Small intestine (tissue), 16 donors: ENCODE measurements around the gene RETNLB. TPM values are rescaled to one million over a fixed set of nuclear protein-coding genes. Genes with fewer than 3 reads are reported as not detected.

Source experiments
- DNase-seq, 2 donors: peaks; one replicate each; pipeline versions ENCODE4 v3.0.0 to v3.0.0-alpha.2; 2013
- FAIRE-seq: peaks from 2 replicates; lab custom pipeline; 2012; peaks lifted over from hg19 to GRCh38; lab: Jason Lieb, UNC
- H3K27ac ChIP-seq, 3 donors: one replicate each; pipeline ENCODE4 v1.5.1; 2013; ENCODE audit warnings: low read length in 2 of 3, mild to moderate bottlenecking in 2 of 3, control low read depth in 1 of 3, inconsistent platforms in 1 of 3, low read depth in 1 of 3, moderate library complexity in 1 of 3
- H3K27me3 ChIP-seq, 3 donors: one replicate each; pipeline ENCODE4 v1.6.1; 2013; ENCODE audit warnings: low read length in 3 of 3, inconsistent platforms in 1 of 3; ENCODE audit not compliant: control insufficient read depth in 3 of 3, insufficient read depth in 3 of 3
- H3K36me3 ChIP-seq, 3 donors: one replicate each; pipeline ENCODE4 v1.6.1; 2013; ENCODE audit warnings: low read length in 3 of 3, inconsistent platforms in 1 of 3, low read depth in 1 of 3, mild to moderate bottlenecking in 1 of 3, moderate library complexity in 1 of 3; ENCODE audit not compliant: control insufficient read depth in 3 of 3, insufficient read depth in 2 of 3
- H3K4me1 ChIP-seq, 3 donors: one replicate each; pipeline ENCODE4 v1.6.1; 2013; ENCODE audit warnings: low read length in 2 of 3, inconsistent platforms in 1 of 3, low read depth in 1 of 3, mild to moderate bottlenecking in 1 of 3, moderate library complexity in 1 of 3; ENCODE audit not compliant: control insufficient read depth in 3 of 3, insufficient read depth in 2 of 3
- H3K4me3 ChIP-seq, 3 donors: one replicate each; pipeline ENCODE4 v1.5.1; 2013; ENCODE audit warnings: low read length in 3 of 3, control low read depth in 1 of 3, inconsistent platforms in 1 of 3, low read depth in 1 of 3, mild to moderate bottlenecking in 1 of 3, moderate library complexity in 1 of 3
- H3K9me3 ChIP-seq, 2 donors: one replicate each; pipeline ENCODE4 v1.6.1; 2013; ENCODE audit warnings: low read depth in 1 of 2, low read length in 1 of 2; ENCODE audit not compliant: control insufficient read depth in 2 of 2, insufficient read depth in 1 of 2
- WGBS, 3 donors: extraction: QIAGEN DNeasy Blood & Tissue Kit; methylation state at CpG; one replicate each; pipeline ENCODE4 v1.1.7; 2013; 5-methylcytosine and 5-hydroxymethylcytosine counted together
- long read RNA-seq, 10 donors: transcript quantifications; one replicate each; lab custom pipeline, GENCODE V29; 2026
- polyA plus RNA-seq, 4 donors: library from polyadenylated mRNA; stranded (reverse) in 3 of 4; unstranded in 1 of 4; fragments of 200-250 nt in 3 of 4; fragments of 120-200 nt in 1 of 4; gene quantifications; one replicate each; pipeline versions ENCODE4 v1.2.1 to v1.2.3, GENCODE V29; 2013
- donor health status: healthy with polysubstance abuse.
- donor health status: control.
- donor health status: control.
- donor health status: Bipolar disorder and iron deficiency.
- donor health status: healthy.

Gene RETNLB, protein sequence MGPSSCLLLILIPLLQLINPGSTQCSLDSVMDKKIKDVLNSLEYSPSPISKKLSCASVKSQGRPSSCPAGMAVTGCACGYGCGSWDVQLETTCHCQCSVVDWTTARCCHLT
- 10 to 100 TPM in 1 of 4 donors, 1 to 10 TPM in 1, not detected in 2; 4.9 to 57.5 TPM for polyA plus RNA-seq
- long read RNA-seq, donor 1: 0 reads
- long read RNA-seq, donor 2: 0 reads
- long read RNA-seq, donor 3: 0 reads
- long read RNA-seq, donor 4: 0 reads
- long read RNA-seq, donor 5: 0 reads
- long read RNA-seq, donor 6: 0 reads
- long read RNA-seq, donor 7: 0 reads
- long read RNA-seq, donor 8: 0 reads
- long read RNA-seq, donor 9: 0 reads
- long read RNA-seq, donor 10: 0 reads

DNA sequence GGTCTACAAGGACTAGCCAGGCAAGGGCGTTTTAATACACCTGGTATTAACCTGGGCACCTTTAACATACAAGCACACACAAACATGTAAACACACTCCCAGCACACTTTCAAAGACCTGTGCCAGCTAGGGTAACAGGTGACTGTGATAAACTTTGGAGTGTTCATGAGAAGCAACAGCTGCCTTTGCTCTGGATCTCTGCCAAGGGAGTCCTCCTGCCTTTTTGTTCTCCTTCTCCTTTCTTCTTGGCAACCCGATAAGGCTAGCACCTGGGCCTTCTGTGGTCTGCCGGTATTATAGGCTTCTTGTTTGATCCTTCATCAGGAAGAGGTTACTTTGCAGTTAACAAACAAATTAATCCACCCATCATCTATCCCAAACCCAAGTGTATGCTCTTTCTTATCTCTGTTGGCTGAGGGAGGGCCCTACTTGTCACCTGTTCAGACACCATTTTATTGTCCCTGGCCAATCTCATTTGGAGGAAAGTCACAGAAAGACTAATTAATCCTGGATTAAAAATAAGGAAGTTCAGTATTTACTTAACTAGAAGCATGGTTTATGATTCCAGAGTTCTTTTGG, at the start of gene RETNLB:
TSS of gene RETNLB (minus strand) at position 7 of the 579 bp plus-strand sequence. CDS start 225 bp downstream, outside the sequence.
- no peak for FAIRE-seq
- WGBS, 3 donors: 10 to 51% (median 18%) methylated on average over 3 of the region's 3 CpGs
- Histone ChIP-seq H3K27ac (peak within 1 kb of the TSS in 1 of 3 donors; percentile 3), H3K4me1 (peaks cover 0 to 2% (median 0%) of the 10 kb centered on the region in 3 donors), H3K4me3 (no peak within 1 kb of the TSS), H3K36me3 (no peaks in the 10 kb centered on the region), H3K9me3 (no peaks in the 10 kb centered on the region), H3K27me3 (no peaks in the 10 kb centered on the region)
- peak; percentile 54 to 85 for DNase-seq

DNA sequence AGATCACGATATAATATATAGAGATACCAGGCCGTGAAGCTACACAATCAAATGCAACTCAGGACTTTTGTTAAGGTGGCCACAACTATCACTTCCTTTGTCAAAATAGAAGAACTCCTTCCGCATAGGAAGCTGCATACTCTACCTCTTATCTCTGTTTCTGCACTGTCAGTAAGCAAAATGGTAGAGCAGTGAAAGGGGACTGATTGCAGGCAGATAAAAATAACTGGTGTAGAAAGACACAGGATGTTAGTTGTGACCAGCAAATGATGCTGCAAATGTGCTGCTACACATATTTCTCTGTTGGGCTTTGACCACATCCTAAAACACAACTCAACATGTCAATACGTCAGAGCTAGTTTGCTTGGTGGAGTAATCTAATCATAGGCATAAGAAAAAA, 49.1 kb upstream of the RETNLB start:
- Histone ChIP-seq H3K4me3 (no peak overlapping the region), H3K27ac (peak overlapping the region in 1 of 3 donors; percentile 65), H3K27me3 (no peaks in the 10 kb centered on the region), H3K9me3 (no peaks in the 10 kb centered on the region), H3K36me3 (no peaks in the 10 kb centered on the region), H3K4me1 (peaks cover 0 to 3% (median 0%) of the 10 kb centered on the region in 3 donors)
- 65 to 91% (median 65%) methylated on average over 4 of the region's 4 CpGs for WGBS, 3 donors
- no peak for FAIRE-seq
- peak; percentile 4 to 70 for DNase-seq

DNA sequence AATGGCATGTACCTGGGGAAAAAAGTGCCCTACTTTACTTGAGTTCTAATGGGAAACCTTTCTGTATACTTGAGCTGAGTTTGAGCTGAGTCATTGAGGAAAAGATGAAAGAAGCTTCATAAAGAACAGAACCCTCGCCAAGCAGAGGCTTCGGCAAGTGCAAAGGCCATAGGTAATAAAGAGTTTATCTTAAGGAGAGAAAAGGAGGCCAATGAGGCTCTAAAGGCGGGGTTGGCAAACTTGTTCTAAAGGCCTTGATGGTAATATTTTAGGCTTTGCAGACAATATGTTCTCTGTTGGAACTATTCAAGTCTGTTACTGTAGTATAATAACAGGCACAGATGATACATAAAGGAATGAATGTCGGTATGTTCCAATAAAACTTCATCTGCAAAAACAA, 47.8 kb upstream of the RETNLB start:
- Histone ChIP-seq H3K27me3 (no peaks in the 10 kb centered on the region), H3K27ac (no peak overlapping the region), H3K36me3 (no peaks in the 10 kb centered on the region), H3K9me3 (no peaks in the 10 kb centered on the region), H3K4me1 (peaks cover 0 to 3% (median 0%) of the 10 kb centered on the region in 3 donors), H3K4me3 (no peak overlapping the region)
- 19 to 62% (median 43%) methylated on average over 4 of the region's 4 CpGs for WGBS, 3 donors
- FAIRE-seq: no peak
- DNase-seq: peak; percentile 63 to 76

DNA sequence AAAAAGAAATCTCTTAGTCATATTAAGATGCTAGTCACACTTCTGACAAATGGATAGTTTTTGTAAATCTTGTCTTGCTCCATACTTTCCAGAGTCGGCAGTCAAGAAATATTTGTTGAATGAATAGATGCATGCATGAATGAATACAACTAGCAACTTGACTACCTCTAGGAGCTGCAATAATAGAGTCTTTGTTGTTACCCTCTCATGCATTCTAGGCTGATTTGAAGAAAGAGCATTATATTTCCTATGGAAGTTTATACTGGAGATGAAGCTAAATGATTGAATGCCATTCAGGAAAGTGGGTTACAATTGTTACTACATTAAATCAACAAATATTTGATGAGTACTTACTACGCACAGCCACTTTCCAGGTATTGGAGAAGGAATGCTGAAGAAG, 47.2 kb upstream of the RETNLB start:
- Histone ChIP-seq H3K4me1 (peaks cover 0 to 3% (median 0%) of the 10 kb centered on the region in 3 donors), H3K27me3 (no peaks in the 10 kb centered on the region), H3K27ac (no peak overlapping the region), H3K9me3 (no peaks in the 10 kb centered on the region), H3K36me3 (no peaks in the 10 kb centered on the region), H3K4me3 (no peak overlapping the region)
- FAIRE-seq: no peak
- WGBS, 3 donors: 75 to 88% (median 79%) methylated on average over 2 of the region's 2 CpGs
- no peak for DNase-seq

DNA sequence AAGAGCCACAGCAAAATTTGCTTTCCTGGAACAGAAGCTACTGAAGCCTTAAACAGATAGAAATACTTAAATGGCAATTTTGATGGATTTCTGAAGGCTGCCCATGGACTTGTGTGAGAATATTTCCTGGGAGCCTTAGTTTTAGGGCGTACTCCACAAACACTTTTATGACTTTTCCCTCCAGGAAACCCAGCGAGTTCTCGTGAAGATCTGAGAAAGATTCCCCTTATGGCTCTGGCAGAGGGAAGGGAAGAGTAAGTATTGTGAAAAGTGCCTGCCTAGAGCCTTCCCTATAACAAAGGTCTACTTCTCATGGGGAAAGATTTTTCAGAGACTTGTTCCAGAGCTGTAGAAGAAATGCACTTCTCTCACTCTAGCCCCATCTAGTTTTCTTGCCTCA, 34.3 kb upstream of the RETNLB start:
- H3K27ac ChIP-seq: no peak overlapping the region
- H3K27me3 ChIP-seq: no peaks in the 10 kb centered on the region
- FAIRE-seq (no peak), DNase-seq (no peak)
- no peaks in the 10 kb centered on the region for H3K9me3 ChIP-seq
- no peaks in the 10 kb centered on the region for H3K4me1 ChIP-seq
- 41 to 62% (median 61%) methylated on average over 3 of the region's 3 CpGs for WGBS, 3 donors
- H3K4me3 ChIP-seq: no peak overlapping the region
- no peaks in the 10 kb centered on the region for H3K36me3 ChIP-seq

DNA sequence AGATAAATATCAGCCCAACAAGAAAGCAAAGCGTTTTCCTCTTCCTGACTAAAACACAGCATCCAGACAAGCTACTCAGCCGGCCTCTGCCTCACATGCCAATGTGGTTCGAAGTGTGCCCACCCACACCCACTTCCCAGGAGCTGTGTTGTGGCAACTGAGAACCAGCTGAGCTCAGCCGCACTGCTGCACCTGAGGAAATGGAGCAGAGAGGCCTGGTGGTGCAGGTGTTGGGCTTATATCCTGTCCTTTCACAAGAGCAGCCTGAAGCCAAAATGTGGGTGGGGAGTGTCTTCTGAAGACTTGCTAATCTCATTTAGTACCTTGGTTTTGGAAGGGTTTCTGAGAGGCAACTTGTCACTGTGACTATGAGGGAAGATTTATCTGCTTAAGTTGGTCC, 23.0 kb upstream of the RETNLB start:
- DNase-seq (no peak), FAIRE-seq (no peak)
- no peak overlapping the region for H3K27ac ChIP-seq
- H3K27me3 ChIP-seq: no peaks in the 10 kb centered on the region
- no peaks in the 10 kb centered on the region for H3K36me3 ChIP-seq
- no peak overlapping the region for H3K4me3 ChIP-seq
- no peaks in the 10 kb centered on the region for H3K4me1 ChIP-seq
- 72 to 90% (median 78%) methylated on average over 4 of the region's 4 CpGs for WGBS, 3 donors
- no peaks in the 10 kb centered on the region for H3K9me3 ChIP-seq

DNA sequence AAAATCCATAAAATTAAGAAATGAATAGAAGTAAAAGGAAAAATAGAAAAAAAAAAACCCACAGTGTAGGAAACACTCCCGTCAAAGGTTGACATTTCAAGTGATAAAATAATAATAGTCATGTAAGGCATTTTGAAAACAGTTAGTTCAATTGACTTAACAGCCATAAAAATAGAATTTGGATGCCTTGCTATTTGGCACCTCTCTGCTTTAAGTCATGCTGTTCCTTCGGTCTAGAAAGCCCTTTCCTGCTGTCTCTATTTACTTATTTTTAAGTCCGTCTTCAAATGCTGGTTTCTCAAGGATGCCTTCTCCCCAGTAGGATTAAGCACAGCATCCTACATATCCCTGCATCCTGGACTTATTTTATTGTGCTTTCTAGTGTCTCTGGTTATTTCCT, 22.3 kb upstream of the RETNLB start:
- DNase-seq (no peak), FAIRE-seq (no peak)
- Histone ChIP-seq H3K4me1 (no peaks in the 10 kb centered on the region), H3K36me3 (no peaks in the 10 kb centered on the region), H3K9me3 (no peaks in the 10 kb centered on the region), H3K4me3 (no peak overlapping the region), H3K27me3 (no peaks in the 10 kb centered on the region), H3K27ac (no peak overlapping the region)
- WGBS, 3 donors: 89 to 96% (median 91%) methylated on average over 3 of the region's 3 CpGs

DNA sequence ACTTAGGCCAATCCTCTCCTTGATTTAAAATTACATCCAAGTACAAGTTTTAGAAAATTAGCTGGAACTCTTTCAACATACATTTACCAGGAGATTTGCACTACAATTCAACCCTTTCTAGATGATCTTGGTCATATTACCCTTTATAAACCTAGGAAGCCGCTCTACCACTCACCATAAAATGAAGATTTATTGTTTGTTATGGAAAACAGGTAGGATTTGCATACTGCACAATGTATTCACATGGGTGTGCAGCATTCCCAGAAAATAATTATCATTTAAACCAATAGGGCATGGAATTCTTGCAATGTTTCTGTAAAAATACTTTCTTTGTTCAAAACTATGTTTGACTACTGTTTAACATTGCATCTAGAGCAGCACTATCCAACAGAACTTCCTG, 18.4 kb upstream of the RETNLB start:
- DNase-seq: no peak
- no peak overlapping the region for H3K4me3 ChIP-seq
- H3K4me1 ChIP-seq: no peaks in the 10 kb centered on the region
- H3K27ac ChIP-seq: no peak overlapping the region
- 73 to 89% (median 81%) methylated on average over 1 of the region's 1 CpG for whole genome bisulfite sequencing, 3 donors
- FAIRE-seq: no peak
- no peaks in the 10 kb centered on the region for H3K27me3 ChIP-seq
- no peaks in the 10 kb centered on the region for H3K9me3 ChIP-seq
- no peaks in the 10 kb centered on the region for H3K36me3 ChIP-seq
